Testis (tissue), 2 donors: Measurements from ENCODE around the gene OTX2.

ENCODE experiments used
- CTCF ChIP-seq, 3 experiments: fragments of 450-650 bp in 2 of 3; fragments of 200-600 bp in 1 of 3; sonication (generic) in 1 of 3; IDR thresholded peaks; one replicate each; pipeline ENCODE4 v1.5.1; 2016 to 2019; ENCODE audit warnings: antibody characterized with exemption in 3 of 3, mild to moderate bottlenecking in 2 of 3, moderate library complexity in 1 of 3
- POLR2A ChIP-seq: fragments of 450-650 bp; IDR thresholded peaks from one replicate; pipeline ENCODE4 v1.6.1; 2017; ENCODE audit warnings: antibody characterized with exemption, mild to moderate bottlenecking, moderate library complexity

- TF ChIP-seq CTCF (IDR thresholded peaks at IDR 0.05) (no peak), POLR2A (no peak)
Observed at GRCh38 chr14:56816574-56817391, 6.5 kb upstream of the OTX2 start.
